ENCODE data around the gene SRSF12. TPM values are rescaled to one million over a fixed set of nuclear protein-coding genes. Genes with fewer than 3 reads are reported as not detected.
A peak's percentile ranks its signal among the peaks of the same experiment; 100 is the strongest.

The SRSF12 gene
- total and polyA plus RNA-seq, 4 experiments from 2014 or later = 0.06 to 0.11 TPM; not detected in 2

- intact Hi-C loops (cut with micrococcal nuclease) = no loop called here
- peak overlapping the region in 1 of 7 donors; percentile 20 for H3K27ac Mint-ChIP-seq
- no peaks in the 10 kb centered on the region for H3K36me3 Mint-ChIP-seq
- H3K4me1 Mint-ChIP-seq = peaks cover 3 to 14% (median 9%) of the 10 kb centered on the region in 4 donors
- H3K9me3 Mint-ChIP-seq = peaks cover 0 to 5% (median 0%) of the 10 kb centered on the region in 8 donors
- CTCF ChIA-PET (ENCODE audit: partially characterized antibody) = no interaction called here
- H3K27me3 Mint-ChIP-seq = no peaks in the 10 kb centered on the region
- Histone ChIP-seq H3K9me3 (ENCODE audit: control insufficient read depth in 1 of 2, low read length in 2 of 2) (no peaks in the 10 kb centered on the region), H3K27ac (ENCODE audit: low read depth, low read length) (no peak overlapping the region), H3K4me1 (ENCODE audit: insufficient read depth, low read length) (no peaks in the 10 kb centered on the region), H3K27me3 (ENCODE audit: insufficient read depth, low read length) (no peaks in the 10 kb centered on the region), H3K36me3 (ENCODE audit: insufficient read depth, low read length) (no peaks in the 10 kb centered on the region), H3K4me3 (ENCODE audit: low read length in 2 of 2) (no peak overlapping the region)
- POLR2A ChIA-PET (ENCODE audit: partially characterized antibody) = no interaction called here
- no peak overlapping the region for H3K4me3 Mint-ChIP-seq
- no peak for DNase-seq
Observed at GRCh38 chr6:89054208-89054607, 63.7 kb downstream of the SRSF12 start.

GRCh38 chr6:89051676-89052075 lies 66.2 kb downstream of the SRSF12 start:
- no peaks in the 10 kb centered on the region for H3K4me1 ChIP-seq (ENCODE audit: insufficient read depth, low read length)
- Mint-ChIP-seq H3K4me1 (peaks cover 3 to 14% (median 9%) of the 10 kb centered on the region in 4 donors), H3K27ac (peak overlapping the region in 2 of 7 donors; percentile 3 to 44), H3K36me3 (no peaks in the 10 kb centered on the region), H3K27me3 (no peaks in the 10 kb centered on the region), H3K4me3 (peak overlapping the region in 1 of 8 donors; percentile 36), H3K9me3 (peaks cover 0 to 3% (median 0%) of the 10 kb centered on the region in 8 donors)
- H3K4me3 ChIP-seq (ENCODE audit: low read length in 2 of 2) = no peak overlapping the region
- peak in 1 of 5 donors; percentile 6 for DNase-seq
- CTCF ChIA-PET (ENCODE audit: partially characterized antibody) = no interaction called here
- intact Hi-C loops (cut with micrococcal nuclease) = no loop called here
- H3K36me3 ChIP-seq (ENCODE audit: insufficient read depth, low read length) = no peaks in the 10 kb centered on the region
- H3K27ac ChIP-seq (ENCODE audit: low read depth, low read length) = no peak overlapping the region
- H3K27me3 ChIP-seq (ENCODE audit: insufficient read depth, low read length) = no peaks in the 10 kb centered on the region
- POLR2A ChIA-PET (ENCODE audit: partially characterized antibody) = interaction anchor here (1.1 to 1.3 kb wide), 2 partner anchors 28 to 29 kb away, joined by 3 to 4 read pairs; partner anchors contain the start of gene PNRC1
- no peaks in the 10 kb centered on the region for H3K9me3 ChIP-seq (ENCODE audit: control insufficient read depth in 1 of 2, low read length in 2 of 2)

- peaks cover 3 to 14% (median 9%) of the 10 kb centered on the region in 4 donors for H3K4me1 Mint-ChIP-seq
- intact Hi-C loops (cut with micrococcal nuclease) = no loop called here
- CTCF ChIA-PET (ENCODE audit: partially characterized antibody) = no interaction called here
- H3K27me3 Mint-ChIP-seq = no peaks in the 10 kb centered on the region
- no peaks in the 10 kb centered on the region for H3K4me1 ChIP-seq (ENCODE audit: insufficient read depth, low read length)
- no peaks in the 10 kb centered on the region for H3K27me3 ChIP-seq (ENCODE audit: insufficient read depth, low read length)
- H3K9me3 ChIP-seq (ENCODE audit: control insufficient read depth in 1 of 2, low read length in 2 of 2) = no peaks in the 10 kb centered on the region
- no peaks in the 10 kb centered on the region for H3K9me3 Mint-ChIP-seq
- H3K4me3 Mint-ChIP-seq = no peak overlapping the region
- no peak for DNase-seq
- no peak overlapping the region for H3K4me3 ChIP-seq (ENCODE audit: low read length in 2 of 2)
- peak overlapping the region in 1 of 7 donors; percentile 55 for H3K27ac Mint-ChIP-seq
- POLR2A ChIA-PET (ENCODE audit: partially characterized antibody) = interaction anchor here (0.6 to 1.1 kb wide), 2 partner anchors 27 to 29 kb away, joined by 3 to 4 read pairs; no protein-coding TSS in a partner anchor
- H3K36me3 Mint-ChIP-seq = no peaks in the 10 kb centered on the region
- no peaks in the 10 kb centered on the region for H3K36me3 ChIP-seq (ENCODE audit: insufficient read depth, low read length)
- no peak overlapping the region for H3K27ac ChIP-seq (ENCODE audit: low read depth, low read length)
Observed at GRCh38 chr6:89050697-89051096, 67.2 kb downstream of the SRSF12 start.

- Mint-ChIP-seq H3K9me3 (no peaks in the 10 kb centered on the region), H3K27me3 (no peaks in the 10 kb centered on the region), H3K36me3 (no peaks in the 10 kb centered on the region), H3K4me3 (no peak overlapping the region), H3K27ac (peak overlapping the region in 1 of 7 donors; percentile 55), H3K4me1 (peaks cover 3 to 14% (median 9%) of the 10 kb centered on the region in 4 donors)
- no peak for DNase-seq
- intact Hi-C loops (cut with micrococcal nuclease) = no loop called here
- Histone ChIP-seq H3K36me3 (ENCODE audit: insufficient read depth, low read length) (no peaks in the 10 kb centered on the region), H3K4me3 (ENCODE audit: low read length in 2 of 2) (no peak overlapping the region), H3K27ac (ENCODE audit: low read depth, low read length) (no peak overlapping the region), H3K9me3 (ENCODE audit: control insufficient read depth in 1 of 2, low read length in 2 of 2) (no peaks in the 10 kb centered on the region), H3K4me1 (ENCODE audit: insufficient read depth, low read length) (no peaks in the 10 kb centered on the region), H3K27me3 (ENCODE audit: insufficient read depth, low read length) (no peaks in the 10 kb centered on the region)
- ChIA-PET POLR2A (ENCODE audit: partially characterized antibody) (interaction anchor here (0.6 kb wide), 1 partner anchor 28 kb away, joined by 3 read pairs; no protein-coding TSS in a partner anchor), CTCF (ENCODE audit: partially characterized antibody) (interaction anchor here (1.4 kb wide), 1 partner anchor 29 kb away, joined by 3 read pairs; no protein-coding TSS in a partner anchor)
Observed at GRCh38 chr6:89050155-89050554, 67.7 kb downstream of the SRSF12 start.

GRCh38 chr6:89048985-89049384 lies 68.9 kb downstream of the SRSF12 start:
- H3K27ac Mint-ChIP-seq = no peak overlapping the region
- peaks cover 3 to 17% (median 11%) of the 10 kb centered on the region in 4 donors for H3K4me1 Mint-ChIP-seq
- Histone ChIP-seq H3K27me3 (ENCODE audit: insufficient read depth, low read length) (no peaks in the 10 kb centered on the region), H3K36me3 (ENCODE audit: insufficient read depth, low read length) (no peaks in the 10 kb centered on the region), H3K9me3 (ENCODE audit: control insufficient read depth in 1 of 2, low read length in 2 of 2) (no peaks in the 10 kb centered on the region), H3K27ac (ENCODE audit: low read depth, low read length) (no peak overlapping the region), H3K4me1 (ENCODE audit: insufficient read depth, low read length) (no peaks in the 10 kb centered on the region), H3K4me3 (ENCODE audit: low read length in 2 of 2) (no peak overlapping the region)
- H3K27me3 Mint-ChIP-seq = no peaks in the 10 kb centered on the region
- H3K9me3 Mint-ChIP-seq = no peaks in the 10 kb centered on the region
- ChIA-PET POLR2A (ENCODE audit: partially characterized antibody) (no interaction called here), CTCF (ENCODE audit: partially characterized antibody) (interaction anchor here (1.4 kb wide), 1 partner anchor 30 kb away, joined by 3 read pairs; no protein-coding TSS in a partner anchor)
- no peaks in the 10 kb centered on the region for H3K36me3 Mint-ChIP-seq
- H3K4me3 Mint-ChIP-seq = no peak overlapping the region
- DNase-seq = no peak
- intact Hi-C loops (cut with micrococcal nuclease) = no loop called here

- Histone ChIP-seq H3K27me3 (ENCODE audit: insufficient read depth, low read length) (no peaks in the 10 kb centered on the region), H3K9me3 (ENCODE audit: control insufficient read depth in 1 of 2, low read length in 2 of 2) (no peaks in the 10 kb centered on the region), H3K36me3 (ENCODE audit: insufficient read depth, low read length) (no peaks in the 10 kb centered on the region), H3K4me1 (ENCODE audit: insufficient read depth, low read length) (no peaks in the 10 kb centered on the region), H3K4me3 (ENCODE audit: low read length in 2 of 2) (no peak overlapping the region), H3K27ac (ENCODE audit: low read depth, low read length) (no peak overlapping the region)
- intact Hi-C loops (cut with micrococcal nuclease) = no loop called here
- Mint-ChIP-seq H3K36me3 (no peaks in the 10 kb centered on the region), H3K27me3 (no peaks in the 10 kb centered on the region), H3K4me1 (peaks cover 3 to 17% (median 11%) of the 10 kb centered on the region in 4 donors), H3K4me3 (no peak overlapping the region), H3K27ac (no peak overlapping the region), H3K9me3 (no peaks in the 10 kb centered on the region)
- POLR2A ChIA-PET (ENCODE audit: partially characterized antibody) = no interaction called here
- CTCF ChIA-PET (ENCODE audit: partially characterized antibody) = no interaction called here
- DNase-seq = no peak
Observed at GRCh38 chr6:89048288-89048923, 69.5 kb downstream of the SRSF12 start.

- no peaks in the 10 kb centered on the region for H3K36me3 ChIP-seq (ENCODE audit: insufficient read depth, low read length)
- POLR2A ChIA-PET (ENCODE audit: partially characterized antibody) = no interaction called here
- no peak overlapping the region for H3K4me3 ChIP-seq (ENCODE audit: low read length in 2 of 2)
- Mint-ChIP-seq H3K4me3 (no peak overlapping the region), H3K36me3 (no peaks in the 10 kb centered on the region), H3K9me3 (no peaks in the 10 kb centered on the region), H3K27ac (peak overlapping the region in 1 of 7 donors; percentile 48), H3K4me1 (peaks cover 8 to 23% (median 16%) of the 10 kb centered on the region in 4 donors), H3K27me3 (no peaks in the 10 kb centered on the region)
- H3K27me3 ChIP-seq (ENCODE audit: insufficient read depth, low read length) = no peaks in the 10 kb centered on the region
- H3K9me3 ChIP-seq (ENCODE audit: control insufficient read depth in 1 of 2, low read length in 2 of 2) = no peaks in the 10 kb centered on the region
- H3K27ac ChIP-seq (ENCODE audit: low read depth, low read length) = no peak overlapping the region
- intact Hi-C loops (cut with micrococcal nuclease) = no loop called here
- CTCF ChIA-PET (ENCODE audit: partially characterized antibody) = no interaction called here
- no peaks in the 10 kb centered on the region for H3K4me1 ChIP-seq (ENCODE audit: insufficient read depth, low read length)
- DNase-seq = no peak
Observed at GRCh38 chr6:89047473-89047872, 70.4 kb downstream of the SRSF12 start.
